GM19328 (cell line): ENCODE measurements around the gene PCBP4.
"Not testable (repeated sequence)": the region's sequence is repeated elsewhere in the genome, so short reads cannot be mapped to it uniquely, and the experiment has no call there.

ENCODE experiments used
- ATAC-seq: cut with Tn5 transposase; IDR thresholded peaks from one replicate; pipeline ENCODE4 v1.9.1; 2021; ENCODE audit warnings: mild to moderate bottlenecking, moderate library complexity; ENCODE audit not compliant: unreplicated experiment

PCBP4 gene

DNA sequence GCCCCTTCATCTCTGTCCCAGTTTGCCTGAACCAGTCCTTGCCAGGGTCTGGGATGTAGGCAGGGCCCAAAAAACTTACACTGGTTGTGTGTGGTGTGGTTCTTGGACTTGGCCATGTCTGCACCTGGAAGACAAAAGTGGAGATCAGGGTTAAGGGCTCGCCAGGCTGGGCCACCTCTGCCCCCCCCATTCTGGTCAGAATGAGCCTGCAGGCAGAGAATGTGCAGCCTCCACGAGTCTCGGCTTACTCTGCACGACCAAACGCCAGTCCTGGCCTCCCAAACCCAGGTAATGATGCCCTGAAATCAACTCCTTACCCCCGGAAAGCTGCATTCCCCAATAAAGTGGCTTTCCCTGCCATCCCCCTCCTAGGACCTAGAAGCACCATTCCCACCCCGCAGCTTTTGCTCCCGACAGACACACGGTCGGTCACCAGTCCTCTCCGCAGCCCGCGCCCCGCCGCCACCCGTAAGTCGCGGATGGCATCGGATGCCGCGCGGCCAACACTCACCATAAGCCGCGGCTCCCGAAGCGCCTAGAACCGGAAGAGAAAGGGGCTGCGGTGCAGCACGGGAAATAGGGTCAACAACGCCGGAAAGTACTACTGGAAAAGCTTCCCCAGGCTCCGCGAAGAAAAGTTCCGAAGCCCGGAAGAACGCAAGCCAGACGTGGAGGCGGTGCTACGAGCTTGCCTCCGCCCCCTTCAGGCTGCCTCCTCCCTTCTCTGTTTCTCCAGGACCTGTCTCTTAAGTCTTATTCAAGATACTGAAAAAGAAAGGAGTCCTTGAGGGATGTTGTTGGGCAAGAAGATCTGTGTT is 28.3 kb upstream of the PCBP4 start, which contains the start of gene RPL29:
TSS of gene RPL29 (minus strand) at position 550 of the 818 bp plus-strand sequence. CDS start at position 116, 434 bp downstream.
- ATAC-seq, result peak; percentile 82

DNA sequence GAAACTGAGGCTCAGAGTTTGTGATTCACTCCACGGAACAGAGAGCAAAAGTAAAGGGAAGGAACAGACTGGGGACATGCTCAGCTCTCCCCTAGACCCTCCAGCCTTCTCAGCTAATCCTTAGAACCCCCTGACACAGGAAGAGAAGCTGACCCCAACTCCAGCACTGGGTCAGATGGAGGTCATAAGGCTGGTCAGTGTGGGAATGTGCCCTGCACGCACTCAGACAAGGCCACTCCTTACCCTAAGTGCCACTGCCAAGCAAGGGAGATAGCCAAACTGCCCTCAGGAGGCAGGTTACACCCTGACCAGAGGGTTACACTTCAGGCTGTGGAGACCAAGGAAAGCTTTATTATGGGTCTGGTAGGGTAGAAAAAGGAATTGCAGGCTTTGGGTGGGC is 27.3 kb upstream of the PCBP4 start:
- no peak for ATAC-seq

DNA sequence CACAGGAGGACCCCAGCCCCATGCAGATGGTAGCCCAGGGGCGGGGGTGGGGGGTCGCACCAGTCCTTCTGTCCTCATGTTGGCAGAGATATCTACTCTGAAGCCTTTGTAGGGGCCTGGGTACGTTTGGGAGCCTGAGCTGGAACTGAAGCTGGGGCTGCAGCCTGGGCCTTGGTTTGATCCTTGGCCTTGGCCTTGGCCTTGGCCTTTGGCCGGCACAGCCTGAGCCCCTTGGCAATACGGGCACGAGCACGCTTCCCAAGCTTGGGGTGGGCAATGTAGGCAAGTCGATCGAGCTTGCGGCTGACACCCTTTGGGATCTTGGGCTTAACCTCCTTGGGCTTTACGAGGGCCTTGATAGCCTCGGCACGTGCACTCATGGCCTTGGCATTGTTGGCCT is 26.4 kb upstream of the PCBP4 start:
- not testable (repeated sequence) for ATAC-seq

DNA sequence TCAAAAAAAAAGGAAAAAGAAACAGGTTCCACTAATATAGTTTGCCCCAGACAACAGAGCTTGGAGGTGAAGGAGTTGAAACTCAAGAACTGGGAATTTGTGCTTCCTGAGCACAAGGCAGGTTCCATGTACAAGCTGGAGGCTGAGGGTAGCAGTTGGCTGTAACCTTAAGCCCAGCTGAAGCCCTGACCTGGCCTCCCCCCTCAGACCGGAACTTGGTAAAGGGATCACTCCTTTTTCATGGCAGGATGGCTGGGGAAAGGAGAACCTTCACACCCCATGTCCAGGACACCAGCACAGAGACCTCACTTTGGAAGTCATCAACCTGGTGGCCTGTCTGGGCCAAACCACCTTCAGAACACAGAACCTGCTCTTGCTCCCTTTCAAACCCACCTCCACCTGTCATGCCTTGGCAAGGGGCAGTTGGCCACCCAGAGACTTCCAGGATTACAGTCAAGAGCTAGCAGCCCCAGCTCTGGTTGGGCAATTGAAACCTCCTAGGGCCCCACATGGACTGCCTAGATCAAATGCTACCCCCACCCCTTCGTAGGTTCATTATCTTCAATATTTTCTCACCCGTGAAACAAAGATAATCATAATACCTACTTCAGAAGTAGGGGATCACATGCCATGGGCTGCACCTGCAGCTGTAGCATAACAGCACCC is 24.9 kb upstream of the PCBP4 start:
- ATAC-seq, result no peak

DNA sequence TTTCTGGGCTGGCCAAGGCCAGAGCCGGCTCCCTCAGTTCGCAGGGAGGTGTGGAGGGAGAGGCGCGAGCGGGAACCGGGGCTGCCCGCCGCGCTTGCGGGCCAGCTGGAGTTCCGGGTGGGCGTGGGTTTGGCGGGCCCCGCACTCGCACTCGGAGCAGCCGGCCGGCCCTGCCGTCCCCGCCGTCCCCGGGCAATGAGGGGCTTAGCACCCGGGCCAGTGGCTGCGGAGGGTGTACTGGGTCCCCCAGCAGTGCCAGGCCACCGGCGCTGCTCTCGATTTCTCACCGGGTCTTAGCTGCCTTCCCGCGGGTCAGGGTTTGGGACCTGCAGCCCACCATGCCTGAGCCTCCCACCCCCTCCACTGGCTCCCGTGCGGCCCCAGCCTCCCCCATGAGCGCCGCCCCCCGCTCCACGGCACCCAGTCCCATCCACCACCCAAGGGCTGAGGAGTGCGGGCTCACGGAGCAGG is 23.3 kb upstream of the PCBP4 start:
- ATAC-seq, result not testable (repeated sequence)

DNA sequence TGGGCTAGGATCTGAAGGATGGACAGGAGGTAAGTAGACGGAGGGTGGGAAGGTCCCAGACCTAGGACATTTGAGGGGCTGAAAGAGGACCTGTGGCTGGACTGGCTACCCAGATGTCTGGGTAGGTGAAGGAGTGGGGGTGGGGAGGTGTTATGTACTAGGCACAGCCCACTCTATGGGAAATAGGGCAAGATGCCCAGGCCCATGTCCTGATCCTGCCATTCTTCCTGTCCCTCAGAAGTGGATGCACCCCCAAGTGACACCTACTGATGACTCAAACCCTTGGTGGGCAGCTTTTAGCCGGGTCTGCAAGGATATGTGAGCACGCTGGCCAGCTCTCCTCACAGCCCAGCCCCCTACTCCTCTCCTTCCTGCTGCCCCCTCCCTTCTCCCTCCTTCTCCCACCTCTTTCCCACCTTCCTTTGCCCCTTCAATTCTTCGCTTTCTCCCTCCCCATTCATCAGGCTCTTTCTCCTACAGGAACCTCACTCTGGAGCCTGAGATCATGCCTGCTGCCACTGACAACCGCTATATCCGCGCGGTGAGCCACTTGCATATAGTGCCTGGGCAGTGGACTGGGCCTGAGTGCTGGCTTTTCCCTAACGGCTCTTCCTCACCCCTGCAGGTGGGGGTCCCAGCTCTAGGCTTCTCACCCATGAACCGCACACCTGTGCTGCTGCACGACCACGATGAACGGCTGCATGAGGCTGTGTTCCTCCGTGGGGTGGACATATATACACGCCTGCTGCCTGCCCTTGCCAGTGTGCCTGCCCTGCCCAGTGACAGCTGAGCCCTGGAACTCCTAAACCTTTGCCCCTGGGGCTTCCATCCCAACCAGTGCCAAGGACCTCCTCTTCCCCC is 21.3 kb upstream of the PCBP4 start:
- no peak for ATAC-seq

DNA sequence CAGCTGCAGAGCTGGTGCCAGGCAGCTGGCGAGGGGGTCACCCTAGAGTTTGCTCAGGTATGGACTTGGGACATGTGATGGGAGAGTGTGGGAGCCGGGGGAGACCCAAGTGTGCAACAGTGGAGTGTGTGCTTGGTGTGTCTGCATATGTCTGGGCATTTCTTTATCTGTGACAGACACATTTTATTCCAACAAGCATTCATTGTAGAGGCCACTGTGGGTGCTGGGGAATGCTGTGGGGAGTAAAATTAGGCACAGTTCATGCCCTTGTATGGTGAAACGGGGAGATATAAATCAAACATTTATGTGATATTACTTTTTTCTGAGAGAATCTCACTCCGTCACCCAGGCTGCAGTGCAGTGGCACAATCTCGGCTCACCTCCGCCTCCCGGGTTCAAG is 20.3 kb upstream of the PCBP4 start:
- ATAC-seq, result no peak

DNA sequence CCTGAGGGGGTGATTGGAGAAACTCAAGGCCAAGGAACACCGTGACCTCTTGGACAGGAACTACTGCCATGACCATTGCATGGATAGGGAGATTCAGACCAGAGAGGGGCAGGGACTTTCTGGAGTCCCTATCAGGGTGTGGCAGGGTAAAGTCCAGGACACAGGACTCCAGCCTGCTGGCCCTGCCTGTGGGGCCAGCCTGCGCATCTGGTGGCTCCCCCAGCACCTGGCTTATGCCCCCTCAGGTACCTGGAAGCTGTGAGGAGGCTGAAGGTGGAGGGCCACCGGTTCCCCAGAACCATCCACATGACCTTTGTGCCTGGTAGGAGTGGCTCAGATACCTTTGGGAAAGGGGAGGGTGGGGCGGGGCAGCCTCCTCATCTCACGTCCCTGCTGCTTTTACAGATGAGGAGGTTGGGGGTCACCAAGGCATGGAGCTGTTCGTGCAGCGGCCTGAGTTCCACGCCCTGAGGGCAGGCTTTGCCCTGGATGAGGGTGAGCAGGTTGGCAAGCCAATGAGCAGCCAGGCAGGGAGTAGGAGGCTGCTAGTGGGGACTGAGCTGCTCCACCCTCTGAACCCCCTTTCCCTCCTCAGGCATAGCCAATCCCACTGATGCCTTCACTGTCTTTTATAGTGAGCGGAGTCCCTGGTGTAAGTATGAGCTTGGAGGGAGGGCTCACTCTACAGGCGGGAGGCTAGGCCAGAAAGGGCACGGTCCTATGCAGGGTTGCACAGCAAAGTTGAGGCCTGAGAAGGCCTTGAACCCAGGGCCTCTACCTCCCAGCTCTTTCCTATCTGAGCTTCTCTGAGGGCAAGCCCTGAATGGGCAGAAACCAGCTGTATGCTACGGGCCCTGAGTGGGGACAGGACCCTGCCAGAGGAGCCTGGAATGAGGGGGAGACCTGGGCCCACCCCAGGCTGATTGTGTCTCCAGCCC is 19.0 kb upstream of the PCBP4 start:
- no peak for ATAC-seq

DNA sequence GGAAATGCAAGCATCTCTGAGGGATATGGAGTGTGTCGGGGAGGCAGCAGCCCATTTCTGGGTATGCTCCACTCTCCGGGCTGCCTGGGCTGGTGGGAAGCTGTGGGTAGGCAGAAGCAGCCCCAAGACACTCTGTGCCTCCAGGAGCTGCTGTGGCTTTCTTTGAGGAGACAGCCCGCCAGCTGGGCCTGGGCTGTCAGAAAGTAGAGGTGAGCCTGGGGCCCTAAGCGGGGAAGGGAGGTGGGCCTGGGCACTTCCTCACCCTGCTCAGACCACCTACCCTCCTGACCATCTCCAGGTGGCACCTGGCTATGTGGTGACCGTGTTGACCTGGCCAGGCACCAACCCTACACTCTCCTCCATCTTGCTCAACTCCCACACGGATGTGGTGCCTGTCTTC is 17.8 kb upstream of the PCBP4 start:
- no peak for ATAC-seq

DNA sequence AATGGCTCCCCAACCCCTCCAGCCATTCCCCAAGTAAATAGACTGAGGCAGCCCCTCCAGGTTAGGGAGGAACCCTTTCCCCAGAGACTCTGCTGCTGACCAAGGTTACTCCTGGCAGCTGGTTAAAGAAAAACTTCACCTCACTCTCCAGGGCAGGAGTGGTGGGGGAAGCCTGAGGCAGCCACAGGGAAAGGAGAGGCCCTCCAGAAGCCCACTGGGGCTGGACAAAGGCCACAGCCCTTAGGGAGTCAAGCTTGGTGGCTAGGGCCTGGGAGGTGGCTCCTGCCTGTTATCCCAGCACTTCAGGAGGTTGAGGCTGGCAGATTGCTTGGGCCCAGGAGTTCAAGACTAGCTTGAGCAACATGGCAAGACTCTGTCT is 17.0 kb upstream of the PCBP4 start:
- ATAC-seq, result no peak

DNA sequence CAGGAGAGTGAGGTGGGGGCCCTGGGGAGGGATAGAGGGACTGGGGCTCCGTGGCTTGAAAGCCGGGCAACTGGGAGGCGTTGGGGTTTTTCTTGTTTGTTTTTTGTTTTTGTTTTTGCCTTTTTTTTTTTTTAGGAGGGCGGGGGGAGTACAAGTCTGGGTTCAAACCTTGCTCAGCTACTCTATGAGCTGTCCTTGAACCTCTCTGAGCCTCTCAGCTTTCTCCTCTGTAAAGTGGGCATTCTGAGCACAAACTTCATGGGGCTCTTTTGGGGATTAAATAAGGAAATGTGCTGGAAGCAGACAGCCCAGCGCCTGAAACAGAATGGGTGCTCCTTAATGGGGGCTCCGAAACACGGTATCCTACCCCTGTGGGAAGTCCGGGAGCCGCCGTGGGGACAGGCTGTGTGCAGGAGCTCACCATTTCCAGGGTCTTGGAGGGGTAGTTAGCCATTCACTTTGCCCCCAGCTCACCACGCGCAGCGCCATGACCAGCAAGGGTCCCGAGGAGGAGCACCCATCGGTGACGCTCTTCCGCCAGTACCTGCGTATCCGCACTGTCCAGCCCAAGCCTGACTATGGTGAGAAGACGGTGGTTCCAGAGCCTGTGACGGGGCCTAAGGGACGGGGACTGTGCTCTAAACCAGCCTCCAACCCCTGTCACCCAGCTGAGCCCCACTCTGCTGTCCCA is 16.5 kb upstream of the PCBP4 start:
- no peak for ATAC-seq

DNA sequence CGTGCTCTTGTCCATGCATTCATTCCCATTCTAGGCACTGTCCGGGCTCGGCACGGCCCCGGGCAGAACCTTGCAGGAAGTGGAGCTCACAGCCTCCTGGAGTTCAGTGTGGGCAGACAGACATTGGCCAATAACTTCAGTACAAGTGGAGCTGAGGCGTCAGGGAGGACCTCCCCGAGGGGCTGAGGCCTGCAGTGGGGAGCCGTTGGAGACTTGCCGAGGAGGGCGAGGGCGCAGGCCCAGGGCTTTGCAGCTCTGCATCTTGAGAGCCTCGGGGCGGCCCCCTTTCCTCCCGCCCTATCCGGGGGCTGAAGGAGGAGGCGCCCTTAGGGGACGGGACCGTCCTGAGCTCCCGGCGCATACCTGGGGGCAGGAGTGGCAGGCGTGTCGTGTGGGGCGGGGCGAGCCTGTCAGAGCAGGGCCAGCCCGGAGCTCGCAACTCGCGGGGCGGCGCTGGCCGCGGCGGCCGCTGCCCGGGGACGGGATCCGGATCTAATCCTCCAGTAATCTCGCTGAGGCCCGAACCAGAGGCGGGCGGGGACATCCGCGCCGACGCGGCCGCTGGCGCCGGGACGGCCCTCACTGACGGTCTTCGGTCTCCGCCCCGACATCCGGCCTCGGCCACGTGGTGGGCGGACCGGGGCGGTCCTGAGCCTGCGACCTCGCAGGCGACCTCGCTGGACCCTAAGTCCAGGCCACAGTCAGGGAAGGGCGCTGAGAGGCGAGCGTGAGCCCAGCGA is 15.8 kb upstream of the PCBP4 start, which contains the start of gene ACY1:
TSS of gene ACY1 (plus strand) at position 698 of the 740 bp plus-strand sequence. CDS start 530 bp downstream, outside the sequence.
- peak; percentile 69 for ATAC-seq

DNA sequence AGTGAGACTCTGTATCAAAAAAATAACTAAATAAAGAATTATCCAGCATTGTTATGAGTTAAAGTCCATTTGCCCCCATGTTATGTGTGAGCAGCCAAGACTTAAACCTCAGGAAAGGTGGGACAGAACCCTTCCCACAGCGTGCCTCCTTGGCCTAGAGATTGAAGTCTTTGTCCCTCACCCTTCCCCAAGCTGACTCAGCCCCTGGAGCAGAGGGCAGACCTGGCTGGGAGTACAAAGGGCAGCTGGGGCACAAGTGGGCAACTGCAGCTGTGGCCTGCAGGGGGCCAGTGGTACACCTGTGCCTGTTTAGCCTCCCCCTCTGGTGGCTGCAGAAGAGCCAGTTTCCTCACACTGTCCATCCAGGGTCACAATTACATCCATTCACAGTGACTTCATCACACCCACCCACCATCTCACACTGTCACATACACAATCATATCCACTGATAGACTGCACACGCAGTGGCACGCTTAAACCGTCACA is 15.1 kb upstream of the PCBP4 start:
- peak; percentile 29 for ATAC-seq

DNA sequence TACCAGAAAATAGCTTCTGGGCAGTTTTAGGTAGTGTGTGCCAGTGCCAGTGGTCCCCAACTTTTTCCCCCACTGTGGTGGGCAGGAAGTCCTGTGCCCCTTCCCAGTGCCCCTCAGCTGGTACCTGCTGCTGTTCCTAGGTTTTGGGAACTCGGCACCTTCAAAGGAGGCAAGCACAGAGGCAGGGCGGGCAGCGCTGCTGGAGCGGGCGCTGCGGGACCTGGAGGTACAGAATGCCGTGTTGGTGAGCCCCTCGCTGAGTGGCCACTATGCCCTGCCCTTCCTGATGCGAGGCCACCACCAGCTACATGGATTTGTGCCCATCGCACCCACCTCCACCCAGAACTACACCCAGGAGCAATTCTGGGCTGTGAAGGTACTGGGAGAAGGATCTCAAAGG is 13.0 kb upstream of the PCBP4 start:
- ATAC-seq, result no peak

DNA sequence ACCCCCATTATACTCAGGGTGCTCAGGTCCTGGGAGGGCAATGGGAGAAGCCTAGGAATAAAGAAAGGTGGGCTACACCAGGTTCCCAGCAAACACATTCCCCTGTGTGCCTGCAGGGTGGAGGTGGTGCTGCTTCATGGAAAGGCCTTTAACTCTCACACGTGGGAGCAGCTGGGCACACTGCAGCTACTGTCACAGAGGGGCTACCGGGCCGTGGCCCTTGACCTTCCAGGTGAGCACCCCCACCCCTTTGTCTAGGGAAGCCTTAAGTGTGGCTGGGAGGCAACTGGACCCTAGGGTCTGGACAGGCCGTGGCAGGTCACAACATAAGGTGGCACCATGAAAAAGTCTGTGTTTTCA is 10.9 kb upstream of the PCBP4 start:
- ATAC-seq, result no peak

DNA sequence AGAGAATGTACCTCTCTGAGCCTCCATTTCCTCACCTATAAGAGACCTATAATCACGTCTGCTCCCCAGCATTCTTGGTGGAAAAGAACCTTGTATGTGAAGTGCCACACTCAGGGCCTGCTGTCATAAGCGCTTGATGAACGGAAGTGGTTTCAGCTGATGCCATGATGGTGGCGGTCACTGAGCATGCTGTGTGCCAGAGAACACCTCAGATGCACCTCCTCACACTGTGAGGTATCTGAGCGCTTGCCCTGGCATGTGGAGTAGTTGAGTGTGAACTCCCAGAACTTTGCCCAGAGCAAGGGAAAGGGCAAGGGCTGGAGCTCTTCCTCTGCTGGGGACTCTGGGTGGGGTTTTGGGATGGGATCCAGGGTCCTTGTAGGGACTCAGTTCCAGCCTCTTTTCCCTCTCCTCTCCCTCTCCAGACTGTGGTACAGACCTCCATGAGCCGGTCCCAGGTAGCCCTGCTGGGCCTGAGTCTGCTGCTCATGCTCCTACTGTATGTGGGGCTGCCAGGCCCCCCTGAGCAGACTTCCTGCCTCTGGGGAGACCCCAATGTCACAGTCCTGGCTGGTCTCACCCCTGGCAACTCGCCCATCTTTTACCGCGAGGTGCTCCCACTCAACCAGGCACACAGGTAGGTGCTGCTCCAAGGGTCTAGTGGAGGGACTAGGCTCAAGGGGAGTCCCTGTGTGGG is 10.3 kb upstream of the PCBP4 start:
- no peak for ATAC-seq

DNA sequence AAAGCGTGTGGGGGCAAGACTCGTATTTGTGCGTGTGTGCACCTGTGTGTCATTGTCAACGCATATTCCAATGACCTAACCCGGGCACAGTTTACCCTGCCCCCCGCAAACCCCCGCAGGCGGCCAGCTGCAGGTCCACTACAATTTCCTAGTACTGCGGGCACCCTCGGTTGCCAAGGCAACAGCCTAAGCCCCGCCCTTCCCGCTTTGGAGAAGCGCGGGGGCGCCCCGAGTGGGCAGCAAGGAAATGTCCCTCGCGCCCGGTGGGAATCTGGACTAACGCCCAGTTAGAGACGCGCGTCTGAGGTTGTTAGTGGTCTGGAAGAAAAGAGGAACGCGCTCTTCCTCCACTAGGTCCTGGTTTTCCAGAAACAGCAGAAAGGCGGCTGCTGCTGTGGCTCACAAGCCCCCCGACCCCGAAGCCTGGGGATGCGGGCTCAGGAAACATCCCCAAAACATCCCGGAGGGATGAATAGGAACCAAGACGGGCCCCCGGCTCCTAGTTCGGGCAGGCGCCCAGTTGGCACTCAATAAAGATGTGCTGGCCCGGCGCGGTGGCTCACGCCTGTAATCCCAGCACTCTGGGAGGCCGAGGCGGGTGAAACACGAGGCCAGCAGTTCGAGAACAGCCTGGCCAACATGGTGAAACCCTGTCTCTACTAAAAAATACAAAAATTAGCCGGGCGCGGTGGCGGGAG is 8.7 kb upstream of the PCBP4 start:
- ATAC-seq, result no peak
